Hepatocyte (in vitro differentiated cells): ENCODE measurements around the gene HIC2. TPM values are rescaled to one million over a fixed set of nuclear protein-coding genes. Genes with fewer than 3 reads are reported as not detected.

Experiments
- DNase-seq: peaks from one replicate; pipeline ENCODE4 v3.0.0-alpha.2; 2016; ENCODE audit warnings: low spot score
- H2AFZ ChIP-seq: fragments of 200-600 bp; sonication (generic); 2 replicates; pipeline ENCODE4 v1.6.0; 2016; ENCODE audit warnings: antibody characterized with exemption, mild to moderate bottlenecking
- H3K27ac ChIP-seq: fragments of 200-600 bp; sonication (generic); 2 replicates; pipeline ENCODE4 v1.5.1; 2016; ENCODE audit warnings: mild to moderate bottlenecking
- H3K27me3 ChIP-seq: fragments of 200-600 bp; sonication (generic); 2 replicates; pipeline ENCODE4 v1.6.1; 2016
- H3K36me3 ChIP-seq: fragments of 200-600 bp; sonication (generic); replicated peaks from 2 replicates; pipeline ENCODE4 v1.5.1; 2016; ENCODE audit warnings: low read depth; ENCODE audit not compliant: insufficient read depth
- H3K4me1 ChIP-seq: fragments of 200-600 bp; sonication (generic); 2 replicates; pipeline ENCODE4 v1.5.1; 2016; ENCODE audit warnings: mild to moderate bottlenecking, moderate library complexity; ENCODE audit not compliant: insufficient read depth
- H3K4me2 ChIP-seq: fragments of 200-600 bp; sonication (generic); 2 replicates; pipeline ENCODE4 v1.6.0; 2016
- H3K4me3 ChIP-seq: fragments of 200-600 bp; sonication (generic); 2 replicates; pipeline ENCODE4 v1.5.1; 2016; ENCODE audit warnings: mild to moderate bottlenecking
- H3K79me2 ChIP-seq: fragments of 200-600 bp; sonication (generic); 2 replicates; pipeline ENCODE4 v1.6.0; 2017; ENCODE audit warnings: mild to moderate bottlenecking
- H3K9me2 ChIP-seq: fragments of 200-600 bp; sonication (generic); replicated peaks from 2 replicates; pipeline ENCODE4 v1.6.0; 2017; ENCODE audit warnings: mild to moderate bottlenecking; ENCODE audit not compliant: insufficient read depth
- H3K9me3 ChIP-seq: fragments of 200-600 bp; sonication (generic); 2 replicates; pipeline ENCODE4 v1.5.1; 2016; ENCODE audit warnings: low read depth, mild to moderate bottlenecking
- H4K20me1 ChIP-seq: fragments of 200-600 bp; sonication (generic); 2 replicates; pipeline ENCODE4 v1.6.0; 2016; ENCODE audit warnings: mild to moderate bottlenecking; ENCODE audit not compliant: insufficient read depth, poor library complexity, severe bottlenecking
- EZH2 ChIP-seq: fragments of 200-600 bp; sonication (generic); IDR thresholded peaks from 2 replicates; pipeline ENCODE4 v1.6.1; 2016; ENCODE audit warnings: antibody characterized with exemption, mild to moderate bottlenecking, borderline replicate concordance
- EZH2phosphoT487 ChIP-seq: fragments of 200-600 bp; sonication (generic); IDR thresholded peaks from one replicate; pipeline ENCODE4 v1.6.1; 2018; ENCODE audit warnings: antibody characterized with exemption, mild to moderate bottlenecking, low read depth, moderate library complexity; ENCODE audit not compliant: unreplicated experiment, severe bottlenecking
- WGBS: methylation state at CpG from one replicate; pipeline ENCODE4 v1.1.6; 2016; ENCODE audit warnings: low lambda C conversion rate; ENCODE audit errors: missing lambda C conversion rate; 5-methylcytosine and 5-hydroxymethylcytosine counted together
- polyA plus RNA-seq: library from polyadenylated mRNA; unstranded; fragments of >200 nt; fragmentation: Nextera tagmentation; extraction: Ambion mirVana; gene quantifications from 2 replicates; pipeline ENCODE4 v1.2.1, GENCODE V29; 2016
- total RNA-seq: library from RNA; depleted of rRNA; stranded (reverse); fragments of >200 nt; gene quantifications from 2 replicates; pipeline ENCODE4 v1.2.3, GENCODE V29; 2014
- TF ChIP-seq, protein P1 (sequence below): fragments of 200-600 bp; sonication (generic); IDR thresholded peaks from 2 replicates; pipeline ENCODE4 v1.5.1; 2016; ENCODE audit warnings: antibody characterized with exemption, mild to moderate bottlenecking; ENCODE audit not compliant: poor library complexity

The HIC2 gene
- total and polyA plus RNA-seq, 2 experiments from 2014 or later: 11.4 to 21.2 TPM

- H3K9me2 ChIP-seq: no peaks in the 10 kb centered on the region
Measured at GRCh38 chr22:21444701-21445436, 27.7 kb downstream of the HIC2 start.

DNA sequence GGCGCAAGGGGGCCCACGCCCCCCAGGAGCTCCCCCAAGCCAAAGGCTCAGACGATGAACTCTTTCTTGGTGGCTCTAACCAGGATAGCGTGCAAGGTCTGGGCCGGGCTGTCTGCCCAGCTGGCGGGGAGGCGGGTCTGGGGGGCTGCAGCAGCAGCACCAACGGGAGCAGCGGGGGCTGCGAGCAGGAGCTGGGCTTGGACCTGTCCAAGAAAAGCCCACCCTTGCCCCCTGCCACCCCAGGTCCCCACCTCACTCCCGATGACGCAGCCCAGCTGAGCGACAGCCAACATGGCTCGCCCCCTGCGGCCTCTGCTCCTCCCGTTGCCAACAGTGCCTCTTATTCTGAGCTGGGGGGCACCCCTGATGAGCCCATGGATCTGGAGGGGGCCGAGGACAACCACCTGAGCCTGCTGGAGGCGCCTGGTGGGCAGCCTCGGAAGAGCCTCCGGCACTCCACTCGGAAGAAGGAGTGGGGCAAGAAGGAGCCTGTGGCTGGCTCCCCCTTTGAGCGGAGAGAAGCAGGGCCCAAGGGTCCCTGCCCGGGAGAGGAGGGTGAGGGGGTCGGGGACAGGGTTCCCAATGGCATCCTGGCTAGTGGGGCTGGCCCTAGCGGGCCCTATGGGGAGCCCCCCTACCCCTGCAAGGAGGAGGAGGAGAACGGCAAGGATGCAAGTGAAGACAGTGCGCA is 28.4 kb downstream of the HIC2 start:
- Histone ChIP-seq H3K27me3 (no peaks in the 10 kb centered on the region), H3K4me1 (no peaks in the 10 kb centered on the region), H3K9me3 (no peaks in the 10 kb centered on the region), H3K4me2 (no peak overlapping the region), H4K20me1 (peaks cover 50% of the 10 kb centered on the region), H2AFZ (no peak overlapping the region), H3K79me2 (peaks cover 52% of the 10 kb centered on the region), H3K36me3 (no peaks in the 10 kb centered on the region), H3K9me2 (no peaks in the 10 kb centered on the region), H3K4me3 (no peak overlapping the region), H3K27ac (no peak overlapping the region)
- no peak for TF ChIP-seq EZH2phosphoT487
- TF ChIP-seq, protein P1, sequence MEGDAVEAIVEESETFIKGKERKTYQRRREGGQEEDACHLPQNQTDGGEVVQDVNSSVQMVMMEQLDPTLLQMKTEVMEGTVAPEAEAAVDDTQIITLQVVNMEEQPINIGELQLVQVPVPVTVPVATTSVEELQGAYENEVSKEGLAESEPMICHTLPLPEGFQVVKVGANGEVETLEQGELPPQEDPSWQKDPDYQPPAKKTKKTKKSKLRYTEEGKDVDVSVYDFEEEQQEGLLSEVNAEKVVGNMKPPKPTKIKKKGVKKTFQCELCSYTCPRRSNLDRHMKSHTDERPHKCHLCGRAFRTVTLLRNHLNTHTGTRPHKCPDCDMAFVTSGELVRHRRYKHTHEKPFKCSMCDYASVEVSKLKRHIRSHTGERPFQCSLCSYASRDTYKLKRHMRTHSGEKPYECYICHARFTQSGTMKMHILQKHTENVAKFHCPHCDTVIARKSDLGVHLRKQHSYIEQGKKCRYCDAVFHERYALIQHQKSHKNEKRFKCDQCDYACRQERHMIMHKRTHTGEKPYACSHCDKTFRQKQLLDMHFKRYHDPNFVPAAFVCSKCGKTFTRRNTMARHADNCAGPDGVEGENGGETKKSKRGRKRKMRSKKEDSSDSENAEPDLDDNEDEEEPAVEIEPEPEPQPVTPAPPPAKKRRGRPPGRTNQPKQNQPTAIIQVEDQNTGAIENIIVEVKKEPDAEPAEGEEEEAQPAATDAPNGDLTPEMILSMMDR: no peak
- no peak for TF ChIP-seq EZH2
- 97% methylated on average over 19 of the region's 27 CpGs for WGBS
- no peak for DNase-seq

More at GRCh38 chr22:21444701-21445436, 27.7 kb downstream of the HIC2 start:
- Histone ChIP-seq H3K79me2 (peaks cover 48% of the 10 kb centered on the region), H2AFZ (no peak overlapping the region), H3K27ac (no peak overlapping the region), H3K36me3 (no peaks in the 10 kb centered on the region), H3K27me3 (no peaks in the 10 kb centered on the region), H3K9me3 (no peaks in the 10 kb centered on the region), H3K4me3 (no peak overlapping the region), H3K4me1 (no peaks in the 10 kb centered on the region), H4K20me1 (peaks cover 45% of the 10 kb centered on the region), H3K4me2 (no peak overlapping the region)
- no peak for TF ChIP-seq EZH2phosphoT487
- TF ChIP-seq, protein P1: no peak
- TF ChIP-seq EZH2: no peak
- DNase-seq: no peak
- 95% methylated on average over 35 of the region's 35 CpGs for WGBS

- Histone ChIP-seq H3K36me3 (no peaks in the 10 kb centered on the region), H4K20me1 (peaks cover 50% of the 10 kb centered on the region), H3K9me3 (no peaks in the 10 kb centered on the region), H3K4me3 (no peak overlapping the region), H3K9me2 (no peaks in the 10 kb centered on the region), H3K27ac (no peak overlapping the region), H3K4me1 (no peaks in the 10 kb centered on the region), H3K79me2 (peaks cover 52% of the 10 kb centered on the region), H2AFZ (no peak overlapping the region), H3K4me2 (no peak overlapping the region), H3K27me3 (no peaks in the 10 kb centered on the region)
- TF ChIP-seq, protein P1: no peak
- TF ChIP-seq EZH2: no peak
- TF ChIP-seq EZH2phosphoT487: no peak
- DNase-seq: no peak
- WGBS: 97% methylated on average over 49 of the region's 49 CpGs
Measured at GRCh38 chr22:21446128-21446826, 29.1 kb downstream of the HIC2 start.
